Astrocyte of the spinal cord (primary cell): ENCODE measurements around the gene ARHGAP26.

Experiments used
- DNase-seq: peaks from one replicate; pipeline ENCODE4 v3.0.0; 2011; ENCODE audit warnings: low read depth, low spot score
- H3K4me3 ChIP-seq: 2 replicates; pipeline ENCODE4 v1.5.1; 2011; ENCODE audit warnings: low read depth, mild to moderate bottlenecking, low read length, moderate library complexity
- CTCF ChIP-seq: IDR thresholded peaks from 2 replicates; pipeline ENCODE4 v1.5.1; 2012; ENCODE audit warnings: low read depth, mild to moderate bottlenecking, low read length, inconsistent platforms
- in situ Hi-C: cut with HindIII; loops from 2 replicates; pipeline ENCODE4 v1.10.0; 2017; ENCODE audit warnings: low sequenced_read_pairs

ARHGAP26 gene

GRCh38 chr5:143024228-143024920, 254.2 kb downstream of the ARHGAP26 start:
- in situ Hi-C loops: no loop called here
- no peak for TF ChIP-seq CTCF

GRCh38 chr5:143025376-143025775, 255.2 kb downstream of the ARHGAP26 start:
- no peak for TF ChIP-seq CTCF
- H3K4me3 ChIP-seq: no peak overlapping the region
- DNase-seq: no peak
- in situ Hi-C loops: no loop called here

More at GRCh38 chr5:143024228-143024920, 254.2 kb downstream of the ARHGAP26 start:
- no peak overlapping the region for H3K4me3 ChIP-seq
- DNase-seq: no peak

- in situ Hi-C loops: no loop called here
- no peak overlapping the region for H3K4me3 ChIP-seq
- TF ChIP-seq CTCF: no peak
- no peak for DNase-seq
These were observed 255.8 kb downstream of the ARHGAP26 start for GRCh38 chr5:143025971-143026370.

- no peak for TF ChIP-seq CTCF
- in situ Hi-C loops: no loop called here
- DNase-seq: no peak
- H3K4me3 ChIP-seq: no peak overlapping the region
These were observed 256.2 kb downstream of the ARHGAP26 start for GRCh38 chr5:143026380-143026779.

GRCh38 chr5:143029293-143029692, 259.1 kb downstream of the ARHGAP26 start:
- H3K4me3 ChIP-seq: no peak overlapping the region
- TF ChIP-seq CTCF: no peak
- in situ Hi-C loops: no loop called here
- no peak for DNase-seq

GRCh38 chr5:143030349-143030748, 260.2 kb downstream of the ARHGAP26 start:
- TF ChIP-seq CTCF: no peak
- in situ Hi-C loops: no loop called here
- H3K4me3 ChIP-seq: no peak overlapping the region
- DNase-seq: no peak
